Skeletal muscle cell (primary cell): ENCODE data around the gene DYNC1LI2.
"Not testable (repeated sequence)": the region's sequence is repeated elsewhere in the genome, so short reads cannot be mapped to it uniquely, and the experiment has no call there.

ENCODE experiments used
- DNase-seq: peaks from one replicate; pipeline ENCODE4 v3.0.0-alpha.2; 2010; ENCODE audit warnings: low read depth
- H3K4me3 ChIP-seq: 2 replicates; pipeline ENCODE4 v1.5.1; 2011; ENCODE audit warnings: low read depth, mild to moderate bottlenecking, control low read depth, low read length, moderate library complexity

Gene DYNC1LI2

DNA sequence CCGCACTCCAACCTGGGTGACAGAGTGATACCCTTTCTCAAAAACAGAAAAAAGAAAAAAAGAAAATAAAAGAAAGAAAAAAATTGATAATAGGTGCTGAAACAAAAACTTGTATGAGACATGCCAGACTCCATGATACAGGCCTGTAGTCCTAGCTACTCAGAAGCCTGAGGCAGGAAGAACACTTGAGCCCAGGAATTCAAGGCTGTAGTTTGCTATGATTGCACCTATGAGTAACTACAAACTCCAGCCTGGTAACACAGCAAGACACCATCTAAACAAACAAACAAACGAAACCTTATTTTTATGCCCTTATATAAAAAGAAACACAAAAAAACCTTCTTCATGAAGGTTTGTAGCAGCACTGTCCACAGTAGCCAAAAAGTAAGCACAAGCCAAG lies 49.9 kb downstream of the DYNC1LI2 start:
- no peak for DNase-seq
- H3K4me3 ChIP-seq, result no peak overlapping the region

DNA sequence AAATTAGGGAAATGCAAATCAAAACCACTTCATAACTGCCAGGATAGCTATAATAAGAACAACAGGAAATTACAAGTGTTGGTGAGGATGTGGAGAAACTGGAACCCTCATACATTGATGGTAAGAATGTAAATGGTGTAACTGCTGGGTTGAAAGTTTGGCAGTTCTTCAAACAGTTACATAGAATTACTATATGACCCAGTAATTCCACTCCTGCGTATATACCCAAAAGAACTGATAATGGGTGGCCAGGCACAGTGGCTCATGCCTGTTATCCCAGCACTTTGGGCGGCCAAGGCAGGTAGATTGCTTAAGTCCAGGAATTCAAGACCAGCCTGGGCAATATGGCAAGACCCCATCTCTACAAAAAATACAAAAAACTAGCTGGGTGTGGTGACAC lies 50.4 kb downstream of the DYNC1LI2 start:
- DNase-seq, result no peak

DNA sequence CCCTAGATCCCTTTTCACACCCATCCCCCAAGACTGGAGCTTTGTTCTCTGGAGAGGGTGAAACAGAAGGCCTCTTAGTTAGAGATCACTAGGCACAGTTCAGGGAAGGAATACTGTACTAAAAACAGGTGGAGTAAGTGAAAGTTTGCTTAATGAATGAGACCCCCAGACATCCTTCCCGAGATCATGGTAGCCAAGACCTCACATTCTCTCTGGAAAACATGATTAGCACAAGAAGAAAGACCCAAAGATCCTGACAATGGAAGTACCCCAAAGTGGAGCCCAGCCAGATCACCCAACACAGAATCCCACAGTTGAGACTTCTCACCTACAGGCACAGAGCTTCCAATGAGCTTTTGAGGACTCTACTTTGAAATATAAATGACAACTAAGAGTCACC lies 51.5 kb downstream of the DYNC1LI2 start:
- no peak for DNase-seq
- no peak overlapping the region for H3K4me3 ChIP-seq

More for the DNA sequence above, 50.4 kb downstream of the DYNC1LI2 start:
- H3K4me3 ChIP-seq, result no peak overlapping the region

DNA sequence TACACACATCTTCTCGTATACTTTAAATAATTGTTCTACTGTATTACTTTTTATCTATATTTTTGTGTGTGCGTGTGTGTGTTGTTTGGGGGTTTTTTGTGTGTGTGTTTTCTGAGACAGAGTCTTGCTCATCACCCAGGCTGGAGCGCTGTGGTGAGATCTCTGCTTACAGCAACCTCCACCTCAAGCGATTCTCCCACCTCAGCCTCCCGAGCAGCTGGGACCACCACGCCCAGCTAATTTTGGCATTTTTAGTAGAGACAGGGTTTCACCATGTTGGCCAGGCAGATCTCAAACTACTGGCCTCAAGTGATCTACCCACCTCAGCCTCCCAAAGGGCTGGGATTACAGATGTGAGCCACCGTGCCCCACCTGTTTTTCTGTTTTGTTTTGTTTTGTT lies 53.4 kb downstream of the DYNC1LI2 start:
- H3K4me3 ChIP-seq, result no peak overlapping the region
- DNase-seq, result no peak

DNA sequence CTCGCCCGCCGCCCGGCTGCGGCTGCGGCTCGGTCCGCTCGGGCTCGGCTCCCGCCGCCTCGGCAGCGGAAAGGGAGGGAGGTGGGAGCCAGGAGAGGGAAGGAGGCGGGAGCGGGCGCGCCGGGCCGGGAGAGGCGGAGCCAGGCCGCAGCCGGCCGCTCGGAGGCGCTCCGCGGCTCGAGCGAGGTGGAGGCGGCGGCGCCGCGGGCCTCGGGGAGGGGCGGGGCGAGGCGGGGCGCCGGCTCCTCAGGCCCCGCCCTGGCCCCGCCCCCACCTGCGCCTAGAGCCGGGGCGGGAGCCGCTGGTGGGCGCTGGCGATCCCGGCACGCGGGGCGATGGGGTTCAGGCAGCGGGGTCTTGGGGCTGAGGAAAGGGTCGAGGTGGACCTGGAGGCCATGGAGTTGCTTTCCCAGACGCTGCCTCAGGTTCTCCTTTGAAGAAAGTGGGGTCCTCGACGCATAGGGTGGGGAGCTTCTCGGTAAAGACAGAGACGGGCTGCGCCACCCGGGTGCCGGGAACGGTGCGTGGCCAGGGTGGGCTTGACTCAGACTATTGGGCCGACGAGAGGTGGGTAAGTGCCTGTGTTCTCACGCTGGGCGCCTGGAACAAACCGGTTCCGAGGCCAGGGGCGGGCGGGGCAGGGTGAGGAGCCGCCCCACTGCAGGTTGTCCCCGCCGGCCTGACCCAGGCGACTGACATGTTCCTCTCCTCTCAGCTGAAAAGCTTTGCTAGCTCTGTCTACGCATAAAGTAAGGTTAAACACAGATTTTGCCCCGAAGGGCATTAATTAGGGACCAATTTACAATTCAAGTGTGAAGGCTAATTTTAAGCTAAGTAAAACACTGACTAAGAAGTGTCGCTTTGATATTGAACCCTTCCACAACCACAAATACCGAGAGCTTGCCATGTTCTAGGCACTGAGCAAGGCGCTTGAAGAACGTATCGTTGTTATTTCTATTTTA lies 54.5 kb downstream of the DYNC1LI2 start, which contains the start of gene CMTM4:
TSS of gene CMTM4 (minus strand) at position 75 of the 962 bp plus-strand sequence. CDS start 218 bp downstream, outside the sequence.
- peak within 1 kb of the TSS; percentile 56 for H3K4me3 ChIP-seq
- DNase-seq, result peak; percentile 49

DNA sequence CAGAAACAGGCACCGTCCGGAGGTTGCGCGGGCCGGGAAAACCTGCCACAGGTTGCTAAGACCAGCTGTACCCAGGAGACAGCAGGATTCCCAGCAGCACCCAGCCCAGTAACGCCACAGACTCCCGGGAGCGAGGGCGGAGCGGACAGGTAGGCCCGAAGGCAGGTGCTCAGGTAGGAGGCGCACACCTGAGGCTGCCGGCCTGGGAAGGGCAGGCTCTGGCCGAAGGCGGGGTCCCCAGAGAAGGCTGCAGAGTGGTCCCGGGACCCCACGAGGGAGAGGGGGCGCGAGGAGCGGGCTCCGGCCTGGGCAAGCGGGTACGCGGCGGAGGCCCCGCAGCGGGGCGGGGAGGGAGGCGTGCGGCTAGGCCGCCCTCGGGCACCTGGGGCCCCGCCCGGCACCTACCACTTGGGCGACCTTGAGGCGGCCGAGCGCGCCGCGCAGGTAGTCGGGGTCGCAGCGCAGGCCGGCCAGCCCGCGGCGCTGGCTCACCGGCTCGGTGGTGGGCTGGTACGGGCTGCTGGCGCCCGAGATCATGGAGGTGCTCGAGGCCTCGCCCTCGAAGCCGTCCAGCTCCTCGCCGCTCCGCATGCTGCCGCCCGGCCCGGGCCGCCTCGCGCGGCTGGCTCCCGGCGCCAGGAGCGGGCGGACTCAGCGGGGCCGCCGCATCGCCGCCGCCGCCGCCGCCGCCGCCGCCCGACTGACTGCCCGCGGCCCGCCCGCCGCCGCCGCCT lies 55.3 kb downstream of the DYNC1LI2 start:
- DNase-seq, result no peak
- H3K4me3 ChIP-seq, result peak overlapping the region; percentile 56

DNA sequence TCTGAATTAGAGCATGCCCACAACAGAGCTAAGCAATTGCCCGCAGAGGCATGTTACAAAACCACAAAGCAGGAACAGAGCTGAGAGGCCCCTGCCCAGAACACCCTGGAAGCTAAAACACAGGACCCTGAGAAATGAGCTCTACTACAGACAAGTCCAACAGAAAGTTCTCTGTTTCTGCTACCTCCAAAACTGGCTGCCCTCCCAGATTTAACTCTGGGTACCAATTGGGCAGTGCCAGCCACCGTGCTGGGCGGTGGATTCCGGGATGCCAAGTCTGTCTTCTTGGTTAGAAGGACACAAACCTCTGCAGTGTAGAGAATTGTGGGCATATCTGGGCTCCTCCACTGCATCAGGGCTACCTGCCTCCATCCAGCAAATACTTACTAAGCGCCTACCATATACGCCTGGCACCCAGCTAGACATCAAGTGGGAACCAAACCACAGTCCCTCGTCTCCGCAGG lies 55.9 kb downstream of the DYNC1LI2 start:
- H3K4me3 ChIP-seq, result peak overlapping the region; percentile 56
- DNase-seq, result no peak

DNA sequence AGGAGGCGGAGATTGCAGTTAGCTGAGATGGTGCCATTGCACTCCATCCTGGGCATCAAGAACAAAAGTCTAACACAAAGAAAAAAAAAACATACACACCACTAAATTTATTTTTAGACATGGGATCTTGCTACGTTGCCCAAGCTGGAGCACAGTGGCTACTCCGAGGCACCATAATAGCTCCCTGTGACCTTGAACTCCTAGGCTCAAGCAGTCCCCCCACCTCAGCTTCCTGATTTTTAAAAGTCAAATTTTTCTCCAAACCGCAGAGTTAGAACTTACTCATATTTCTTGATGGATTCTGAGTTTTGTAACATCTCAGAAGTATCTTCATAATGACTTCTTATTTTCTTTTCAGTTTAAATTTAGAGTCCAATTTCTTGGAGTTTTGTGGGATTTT lies 58.3 kb downstream of the DYNC1LI2 start:
- DNase-seq, result no peak
- no peak overlapping the region for H3K4me3 ChIP-seq

DNA sequence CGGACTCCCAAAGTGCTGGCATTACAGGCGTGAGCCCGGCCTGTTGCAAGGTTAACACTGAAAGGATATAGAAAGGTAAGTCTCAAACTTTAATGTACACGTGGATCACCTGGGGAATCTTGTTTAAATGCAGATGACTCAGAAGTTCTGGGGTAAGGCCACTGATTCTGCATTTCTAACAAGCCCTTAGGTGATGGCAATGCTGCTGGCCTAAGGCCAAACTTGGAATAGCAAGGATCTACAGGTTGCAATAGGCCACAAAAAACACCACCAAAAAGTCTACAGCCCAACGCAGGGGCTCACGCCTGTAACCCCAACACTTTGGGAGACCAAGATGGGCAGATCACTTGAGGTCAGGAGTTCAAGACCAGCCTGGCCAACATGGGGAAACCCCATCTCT lies 59.1 kb downstream of the DYNC1LI2 start:
- H3K4me3 ChIP-seq, result no peak overlapping the region
- no peak for DNase-seq

DNA sequence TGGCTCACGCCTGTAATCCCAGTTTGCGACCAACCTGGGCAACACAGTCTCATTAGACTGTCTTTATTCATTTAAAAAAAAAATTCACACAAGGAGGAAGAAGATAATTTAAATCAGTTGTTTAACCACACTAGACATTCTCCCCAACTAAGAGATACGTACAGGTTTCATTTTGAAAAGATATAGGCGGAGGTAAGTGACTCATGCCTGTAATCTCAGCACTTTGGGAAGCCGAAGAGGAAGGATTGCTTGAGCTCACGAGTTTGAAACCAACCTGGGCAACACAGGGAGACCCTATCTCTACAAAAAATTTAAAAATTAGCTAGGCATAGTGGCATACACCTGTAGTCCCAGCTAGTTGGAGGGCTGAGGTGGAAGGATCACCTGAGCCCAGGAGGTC lies 60.2 kb downstream of the DYNC1LI2 start:
- no peak for DNase-seq
- H3K4me3 ChIP-seq, result no peak overlapping the region

DNA sequence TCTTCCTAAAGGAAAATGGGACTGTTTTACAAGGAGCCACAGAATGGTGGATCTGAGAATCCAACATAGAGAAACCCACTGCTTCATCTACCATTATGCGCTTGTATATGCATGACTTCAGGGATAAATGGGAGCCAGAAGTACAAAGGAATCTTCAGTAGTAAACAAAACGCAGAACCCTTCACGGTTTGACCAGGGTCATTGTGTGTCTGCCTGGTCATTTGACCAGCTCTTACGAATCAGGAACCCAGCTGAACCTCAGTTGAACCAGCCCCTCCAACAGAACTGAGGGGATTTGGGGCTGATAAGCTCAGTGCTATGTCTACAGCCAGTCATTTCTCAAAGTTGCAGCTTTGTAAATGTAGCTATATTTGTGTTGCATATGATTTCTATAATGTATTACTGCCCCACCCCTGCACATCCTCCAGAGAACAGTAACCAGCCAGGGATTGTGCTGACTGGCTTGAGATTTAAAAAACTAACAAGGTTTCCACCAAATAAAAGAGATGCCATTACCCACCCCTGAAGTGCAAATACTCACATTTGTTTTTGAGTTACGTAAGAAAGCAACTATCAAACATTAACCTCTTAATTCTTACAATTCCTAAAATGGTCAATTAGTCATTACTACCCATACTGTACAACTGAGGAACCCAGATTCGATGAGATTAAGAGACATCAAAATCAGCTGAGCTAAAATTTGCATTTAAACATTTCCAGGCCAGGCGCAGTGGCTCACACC lies 61.1 kb downstream of the DYNC1LI2 start:
- no peak for DNase-seq
- no peak overlapping the region for H3K4me3 ChIP-seq

DNA sequence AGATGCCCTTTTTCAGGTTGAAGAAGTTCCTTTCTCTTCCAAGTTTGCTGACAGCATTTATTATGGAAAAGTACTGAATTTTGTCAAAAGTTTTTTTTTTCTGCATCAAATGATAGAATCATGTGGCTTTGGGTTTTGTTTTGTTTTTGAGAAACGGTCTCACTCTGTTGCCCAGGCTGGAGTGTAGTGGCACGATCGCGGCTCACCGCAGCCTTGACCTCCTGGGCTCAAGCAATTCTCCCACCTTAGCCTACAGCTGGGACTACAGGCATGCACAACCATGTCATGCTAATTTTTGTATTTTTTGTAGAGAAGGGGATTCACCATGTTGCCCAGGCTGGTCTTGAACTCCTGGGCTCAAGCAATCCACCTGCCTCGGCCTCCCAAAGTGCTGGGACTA lies 62.1 kb downstream of the DYNC1LI2 start:
- no peak for DNase-seq
- no peak overlapping the region for H3K4me3 ChIP-seq

DNA sequence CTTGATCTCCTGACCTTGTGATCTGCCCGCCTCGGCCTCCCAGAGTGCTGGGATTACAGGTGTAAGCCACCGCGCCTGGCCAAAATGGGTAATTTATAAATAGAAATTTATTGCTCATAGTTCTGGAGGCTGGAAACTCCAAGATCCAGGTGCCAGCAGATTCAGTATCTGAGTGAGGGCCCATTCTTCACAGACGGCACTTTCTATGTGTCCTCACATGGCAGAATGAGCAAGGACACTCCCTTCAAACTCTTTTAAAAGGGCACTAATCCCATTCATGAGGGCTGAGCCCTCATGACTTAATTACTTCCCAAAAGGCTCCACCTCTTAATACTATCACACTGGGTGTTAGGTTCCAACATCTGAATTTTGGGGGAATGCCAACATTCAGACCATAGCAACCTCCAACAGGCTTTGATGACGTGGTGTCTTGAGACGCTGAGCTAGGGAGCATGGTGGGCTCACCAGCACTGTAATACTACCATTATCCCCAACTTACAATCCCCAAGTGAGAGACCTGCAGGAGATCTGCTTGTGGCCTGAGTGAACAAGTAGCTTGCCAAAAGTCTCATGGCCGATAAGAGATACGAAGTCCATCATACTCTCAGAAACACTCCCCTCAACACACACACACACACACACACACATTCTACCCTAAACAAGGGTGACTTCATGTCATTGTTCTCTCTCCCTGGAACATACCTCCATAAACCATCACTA lies 63.3 kb downstream of the DYNC1LI2 start:
- DNase-seq, result no peak
- no peak overlapping the region for H3K4me3 ChIP-seq

DNA sequence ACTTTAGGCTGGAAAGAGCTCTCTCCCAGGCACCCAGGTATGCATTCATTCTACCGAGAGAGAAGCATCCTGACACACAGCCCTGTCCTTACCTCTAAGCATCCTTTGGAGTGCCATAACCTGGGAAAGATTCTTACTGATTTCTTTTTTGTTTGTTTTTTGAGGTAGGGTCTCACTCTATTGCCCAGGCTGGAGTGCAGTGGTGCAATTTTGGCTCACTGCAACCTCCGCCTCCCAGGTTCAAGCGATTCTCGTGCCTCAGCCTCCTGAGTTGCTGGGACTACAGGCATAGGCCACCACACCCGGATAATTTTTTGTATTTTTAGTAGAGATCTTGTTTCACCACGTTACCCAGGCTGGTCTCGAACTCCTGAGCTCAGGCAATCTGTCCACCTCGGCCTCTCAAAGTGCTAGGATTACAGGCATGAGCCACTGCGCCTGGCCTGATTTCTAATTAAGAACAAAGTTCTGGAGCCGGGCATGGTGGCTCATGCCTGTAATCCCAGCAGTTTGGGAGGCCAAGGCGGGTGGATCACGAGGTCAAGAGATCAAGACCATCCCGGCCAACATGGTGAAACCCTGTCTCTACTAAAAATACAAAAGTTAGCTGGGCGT lies 65.8 kb downstream of the DYNC1LI2 start:
- not testable (repeated sequence) for H3K4me3 ChIP-seq, DNase-seq

DNA sequence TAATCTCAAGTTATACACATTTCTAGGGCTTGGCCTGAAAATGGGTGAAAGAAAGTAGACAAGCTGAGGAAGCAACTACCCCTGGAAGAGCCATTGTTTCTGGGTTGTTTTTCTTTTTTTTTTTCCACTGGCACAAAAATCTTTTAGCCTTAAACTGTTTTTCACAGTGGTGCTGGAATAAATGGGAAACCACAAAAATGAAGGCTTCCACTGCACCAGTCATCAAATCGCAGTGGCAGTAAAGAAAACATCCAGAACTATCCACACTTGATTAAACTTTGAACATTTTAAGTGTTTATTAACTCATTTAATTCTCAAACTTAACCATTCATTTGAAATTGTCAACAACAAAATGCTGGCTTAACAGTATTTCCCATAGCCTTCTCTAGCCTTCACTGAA lies 69.1 kb downstream of the DYNC1LI2 start:
- no peak overlapping the region for H3K4me3 ChIP-seq
- DNase-seq, result no peak

DNA sequence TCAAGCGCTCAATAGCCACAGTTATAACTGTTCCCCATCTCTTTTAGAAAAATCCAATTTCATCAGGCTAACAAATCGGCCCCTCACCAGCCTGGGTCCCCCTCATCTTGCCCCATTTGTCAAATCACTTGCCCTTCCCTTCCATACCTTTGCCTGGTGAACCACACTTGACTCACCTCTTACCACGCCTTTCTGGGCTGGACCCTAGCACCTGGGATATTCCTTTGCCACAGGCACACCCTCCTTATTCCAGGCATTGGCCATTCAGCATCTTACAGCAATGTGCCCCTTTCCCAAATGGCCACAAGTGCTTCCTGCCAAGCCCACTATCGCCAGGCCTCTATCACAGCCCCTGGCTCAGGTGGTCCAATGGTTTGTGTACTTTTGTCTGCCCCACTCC lies 69.7 kb downstream of the DYNC1LI2 start:
- H3K4me3 ChIP-seq, result no peak overlapping the region
- DNase-seq, result no peak

DNA sequence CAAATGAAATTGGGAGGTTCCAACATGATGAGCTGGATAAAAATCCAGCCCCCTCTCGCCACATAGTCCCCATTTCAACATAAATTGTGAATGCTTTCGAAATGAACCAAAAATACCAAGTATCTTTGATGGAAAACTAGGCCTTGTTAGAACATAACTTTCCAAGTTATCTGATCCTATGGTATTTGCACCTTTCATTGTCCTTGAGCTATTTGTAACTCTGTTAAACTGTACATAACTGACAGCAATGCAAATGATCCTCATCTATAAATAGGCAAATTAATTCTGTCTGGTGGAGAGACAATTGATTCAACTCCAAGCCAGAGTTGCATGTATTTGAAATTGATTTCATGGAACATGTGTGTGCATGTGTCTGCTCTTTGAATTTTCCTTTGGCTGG lies 73.1 kb downstream of the DYNC1LI2 start:
- DNase-seq, result no peak
- no peak overlapping the region for H3K4me3 ChIP-seq

DNA sequence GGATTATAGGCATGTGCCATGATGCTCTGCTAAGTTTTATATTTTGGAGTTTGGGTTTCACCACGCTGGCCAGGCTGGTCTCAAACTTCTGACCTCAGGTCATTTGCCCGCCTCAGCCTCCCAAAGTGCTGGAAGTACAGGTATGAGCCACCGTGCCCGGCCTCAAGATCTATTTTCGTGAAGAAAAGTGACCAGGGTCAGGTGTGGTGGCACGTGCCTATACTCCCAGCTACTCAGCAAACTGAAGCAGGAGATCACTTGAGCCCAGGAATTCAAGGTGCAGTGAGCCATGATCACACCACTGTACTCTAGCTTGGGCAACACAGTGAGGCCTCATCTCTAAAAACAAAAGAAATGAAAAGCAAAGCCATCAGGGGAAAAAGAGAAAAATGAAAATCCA lies 73.6 kb downstream of the DYNC1LI2 start:
- H3K4me3 ChIP-seq, result no peak overlapping the region
- no peak for DNase-seq

DNA sequence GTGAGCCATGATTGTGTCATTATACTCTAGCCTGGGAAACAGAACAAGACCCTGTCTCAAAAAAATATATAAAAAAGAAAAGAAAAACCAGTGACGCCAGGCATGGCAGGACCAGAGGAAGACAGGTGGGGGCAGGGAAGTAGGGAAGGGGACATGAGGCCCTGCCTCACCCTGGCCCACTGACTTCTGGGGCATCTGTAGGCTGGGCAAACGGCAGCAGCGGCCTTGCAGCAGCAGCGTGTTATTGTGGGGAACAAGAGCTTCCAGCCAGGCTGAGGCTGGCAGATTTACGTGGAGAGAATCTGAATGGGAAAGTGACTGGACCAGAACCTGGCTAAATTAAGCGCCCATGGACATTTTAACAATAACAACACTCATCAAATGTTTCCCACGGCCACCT lies 74.2 kb downstream of the DYNC1LI2 start:
- H3K4me3 ChIP-seq, result no peak overlapping the region
- no peak for DNase-seq
